Measurements from ENCODE around the gene PLEKHM3. TPM values are rescaled to one million over a fixed set of nuclear protein-coding genes. Genes with fewer than 3 reads are reported as not detected.
A peak's percentile ranks its signal among the peaks of the same experiment; 100 is the strongest.

PLEKHM3 gene
- total and polyA plus RNA-seq, 2 of the 13 experiments (the other 11 are each of a cell fraction or from before 2014, with no cell fraction given) = 4.5 to 4.7 TPM

GRCh38 chr2:207926133-207926988 is 99.0 kb downstream of the PLEKHM3 start (continued):
- TF ChIP-seq, protein P1, sequence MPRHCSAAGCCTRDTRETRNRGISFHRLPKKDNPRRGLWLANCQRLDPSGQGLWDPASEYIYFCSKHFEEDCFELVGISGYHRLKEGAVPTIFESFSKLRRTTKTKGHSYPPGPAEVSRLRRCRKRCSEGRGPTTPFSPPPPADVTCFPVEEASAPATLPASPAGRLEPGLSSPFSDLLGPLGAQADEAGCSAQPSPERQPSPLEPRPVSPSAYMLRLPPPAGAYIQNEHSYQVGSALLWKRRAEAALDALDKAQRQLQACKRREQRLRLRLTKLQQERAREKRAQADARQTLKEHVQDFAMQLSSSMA (CRISPR knock-in tag; IDR thresholded peaks at IDR 0.05) = no peak; the same call in 1 of the 2 replicates
- TF ChIP-seq ZNF343 (CRISPR knock-in tag; IDR thresholded peaks at IDR 0.05) (no peak), GABPB1 (CRISPR knock-in tag; IDR thresholded peaks at IDR 0.05) (peak; percentile 45; the same call in 1 of the 2 replicates), NCOR1 (IDR thresholded peaks at IDR 0.05; ENCODE audit: borderline replicate concordance, low read length) (peak; percentile 38; the same call in 1 of the 2 replicates), ZNF616 (CRISPR knock-in tag; IDR thresholded peaks at IDR 0.05; ENCODE audit: low read depth) (0 out of 2 replicates have a peak, but pooled peaks have one; percentile 41), ZSCAN9 (CRISPR knock-in tag; IDR thresholded peaks at IDR 0.05; ENCODE audit: borderline replicate concordance) (peak; percentile 22; the same call in 1 of the 2 replicates), ZSCAN12 (CRISPR knock-in tag; IDR thresholded peaks at IDR 0.05) (no peak), NONO (IDR thresholded peaks at IDR 0.05) (no peak), NONO (CRISPR knock-in tag; conservative IDR thresholded peaks at IDR 0.05) (peak; percentile 18; the same call in 1 of the 2 replicates), ZSCAN20 (CRISPR knock-in tag; IDR thresholded peaks at IDR 0.05; ENCODE audit: borderline replicate concordance) (peak; percentile 74; the same call in 1 of the 2 replicates), ZMYM2 (CRISPR knock-in tag; IDR thresholded peaks at IDR 0.05) (peak; percentile 90), DNMT3B (CRISPR knock-in tag; conservative IDR thresholded peaks at IDR 0.05) (0 out of 2 replicates have a peak, but pooled peaks have one; percentile 78), FLYWCH1 (CRISPR knock-in tag; IDR thresholded peaks at IDR 0.05) (no peak), REST (IDR thresholded peaks at IDR 0.05; ENCODE audit: borderline replicate concordance in 1 of 2, low read depth in 1 of 2, low read length in 2 of 2) (0 out of 4 replicates have a peak, but pooled peaks of 1 of the 2 experiments have one; percentile 8), ZNF557 (CRISPR knock-in tag; IDR thresholded peaks at IDR 0.05) (no peak; the same call in 1 of the 2 replicates)
- TF ChIP-seq, protein P2, sequence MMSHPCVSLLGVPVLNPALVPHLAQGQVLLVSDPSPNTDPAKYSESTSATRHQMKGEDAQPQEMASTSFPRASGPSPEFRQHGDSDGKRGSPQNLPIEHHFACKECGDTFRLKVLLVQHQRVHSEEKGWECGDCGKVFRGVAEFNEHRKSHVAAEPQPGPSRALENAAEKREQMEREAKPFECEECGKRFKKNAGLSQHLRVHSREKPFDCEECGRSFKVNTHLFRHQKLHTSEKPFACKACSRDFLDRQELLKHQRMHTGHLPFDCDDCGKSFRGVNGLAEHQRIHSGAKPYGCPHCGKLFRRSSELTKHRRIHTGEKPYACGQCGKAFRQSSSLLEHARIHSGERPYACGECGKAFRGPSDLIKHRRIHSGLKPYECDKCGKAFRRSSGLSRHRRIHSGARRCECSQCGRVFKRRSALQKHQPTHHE (CRISPR knock-in tag; IDR thresholded peaks at IDR 0.05; ENCODE audit: borderline replicate concordance) = peak; percentile 43; the same call in 1 of the 2 replicates
- TF ChIP-seq, protein P3, sequence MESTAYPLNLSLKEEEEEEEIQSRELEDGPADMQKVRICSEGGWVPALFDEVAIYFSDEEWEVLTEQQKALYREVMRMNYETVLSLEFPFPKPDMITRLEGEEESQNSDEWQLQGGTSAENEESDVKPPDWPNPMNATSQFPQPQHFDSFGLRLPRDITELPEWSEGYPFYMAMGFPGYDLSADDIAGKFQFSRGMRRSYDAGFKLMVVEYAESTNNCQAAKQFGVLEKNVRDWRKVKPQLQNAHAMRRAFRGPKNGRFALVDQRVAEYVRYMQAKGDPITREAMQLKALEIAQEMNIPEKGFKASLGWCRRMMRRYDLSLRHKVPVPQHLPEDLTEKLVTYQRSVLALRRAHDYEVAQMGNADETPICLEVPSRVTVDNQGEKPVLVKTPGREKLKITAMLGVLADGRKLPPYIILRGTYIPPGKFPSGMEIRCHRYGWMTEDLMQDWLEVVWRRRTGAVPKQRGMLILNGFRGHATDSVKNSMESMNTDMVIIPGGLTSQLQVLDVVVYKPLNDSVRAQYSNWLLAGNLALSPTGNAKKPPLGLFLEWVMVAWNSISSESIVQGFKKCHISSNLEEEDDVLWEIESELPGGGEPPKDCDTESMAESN (CRISPR knock-in tag; conservative IDR thresholded peaks at IDR 0.05) = 0 out of 2 replicates have a peak, but pooled peaks have one; percentile 53
- TF ChIP-seq, protein P4, sequence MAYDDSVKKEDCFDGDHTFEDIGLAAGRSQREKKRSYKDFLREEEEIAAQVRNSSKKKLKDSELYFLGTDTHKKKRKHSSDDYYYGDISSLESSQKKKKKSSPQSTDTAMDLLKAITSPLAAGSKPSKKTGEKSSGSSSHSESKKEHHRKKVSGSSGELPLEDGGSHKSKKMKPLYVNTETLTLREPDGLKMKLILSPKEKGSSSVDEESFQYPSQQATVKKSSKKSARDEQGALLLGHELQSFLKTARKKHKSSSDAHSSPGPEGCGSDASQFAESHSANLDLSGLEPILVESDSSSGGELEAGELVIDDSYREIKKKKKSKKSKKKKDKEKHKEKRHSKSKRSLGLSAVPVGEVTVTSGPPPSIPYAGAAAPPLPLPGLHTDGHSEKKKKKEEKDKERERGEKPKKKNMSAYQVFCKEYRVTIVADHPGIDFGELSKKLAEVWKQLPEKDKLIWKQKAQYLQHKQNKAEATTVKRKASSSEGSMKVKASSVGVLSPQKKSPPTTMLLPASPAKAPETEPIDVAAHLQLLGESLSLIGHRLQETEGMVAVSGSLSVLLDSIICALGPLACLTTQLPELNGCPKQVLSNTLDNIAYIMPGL (CRISPR knock-in tag; IDR thresholded peaks at IDR 0.05; ENCODE audit: borderline replicate concordance in 1 of 2, low read depth in 1 of 2) = peak in 1 of 2 experiments; percentile 40; a peak in 1 of 4 replicates

Data from HepG2 (cell line).